Fibroblast of lung (primary cell): ENCODE data around the gene LAPTM4A. TPM values are rescaled to one million over a fixed set of nuclear protein-coding genes. Genes with fewer than 3 reads are reported as not detected.
"Not testable (repeated sequence)": the region's sequence is repeated elsewhere in the genome, so short reads cannot be mapped to it uniquely, and the experiment has no call there.

Experiments used
- DNase-seq, 2 donors: peaks; one replicate each; pipeline versions ENCODE4 v3.0.0 to v3.0.0-alpha.2; 2010; ENCODE audit warnings: low read depth in 2 of 2
- H2AFZ ChIP-seq: 2 replicates; pipeline ENCODE4 v1.5.1; 2012; ENCODE audit warnings: low read length, control low read depth, inconsistent platforms
- H3K27ac ChIP-seq: 2 replicates; pipeline ENCODE4 v1.5.1; 2011; ENCODE audit warnings: low read length, control low read depth; ENCODE audit not compliant: insufficient read depth
- H3K27me3 ChIP-seq: 2 replicates; pipeline ENCODE4 v1.5.1; 2011; ENCODE audit warnings: mild to moderate bottlenecking, low read length; ENCODE audit not compliant: control insufficient read depth, insufficient read depth
- H3K36me3 ChIP-seq: 2 replicates; pipeline ENCODE4 v1.5.1; 2011; ENCODE audit warnings: low read length; ENCODE audit not compliant: control insufficient read depth, insufficient read depth
- H3K4me1 ChIP-seq: 2 replicates; pipeline ENCODE4 v1.5.1; 2011; ENCODE audit warnings: low read length; ENCODE audit not compliant: control insufficient read depth, insufficient read depth; ENCODE audit errors: extremely low read depth
- H3K4me2 ChIP-seq: 2 replicates; pipeline ENCODE4 v1.5.1; 2011; ENCODE audit warnings: low read length, control low read depth; ENCODE audit not compliant: insufficient read depth; ENCODE audit errors: extremely low read depth
- H3K4me3 ChIP-seq, 4 experiments: fragments of 200-600 bp in 1 of 4; sonication (generic) in 1 of 4; replicated peaks in 1 of 4; 2 replicates each; pipeline ENCODE4 v1.5.1; 2011 to 2016; ENCODE audit warnings: low read length in 4 of 4, low read depth in 3 of 4, mild to moderate bottlenecking in 3 of 4, control low read depth in 2 of 4, inconsistent platforms in 1 of 4, mixed read lengths in 1 of 4; ENCODE audit not compliant: insufficient read depth in 1 of 4; ENCODE audit errors: control extremely low read depth in 1 of 4
- H3K79me2 ChIP-seq: 2 replicates; pipeline ENCODE4 v1.5.1; 2012; ENCODE audit warnings: mild to moderate bottlenecking, low read length, inconsistent platforms; ENCODE audit not compliant: control insufficient read depth, insufficient read depth
- H3K9ac ChIP-seq: 2 replicates; pipeline ENCODE4 v1.5.1; 2011; ENCODE audit warnings: mild to moderate bottlenecking, low read length, control low read depth; ENCODE audit not compliant: insufficient read depth
- H3K9me3 ChIP-seq: 2 replicates; pipeline ENCODE4 v1.5.1; 2012; ENCODE audit warnings: low read depth, low read length; ENCODE audit not compliant: control insufficient read depth, insufficient read depth
- H4K20me1 ChIP-seq: 2 replicates; pipeline ENCODE4 v1.5.1; 2011; ENCODE audit warnings: low read length; ENCODE audit not compliant: control insufficient read depth, insufficient read depth; ENCODE audit errors: extremely low read depth
- EZH2 ChIP-seq: IDR thresholded peaks from 2 replicates; pipeline ENCODE4 v1.5.1; 2012; ENCODE audit warnings: low read length, control low read depth, mild to moderate bottlenecking; ENCODE audit errors: missing control alignments
- polyA plus RNA-seq, 2 donors: library from polyadenylated mRNA; depleted of rRNA in 1 of 2; stranded (reverse) in 1 of 2; unstranded in 1 of 2; fragments of >200 nt; gene quantifications; 2 replicates each; pipeline ENCODE4 v1.2.1, GENCODE V29; 2011 to 2012; ENCODE audit warnings: missing spikeins in 1 of 2
- total RNA-seq: library from RNA; depleted of rRNA; stranded (reverse); fragments of >200 nt; gene quantifications from 2 replicates; pipeline ENCODE4 v1.2.1, GENCODE V29; 2014
- TF ChIP-seq, protein P1 (sequence below), 2 donors: IDR thresholded peaks in 1 of 2; conservative IDR thresholded peaks in 1 of 2; 1 replicate in 1 of 2; 2 replicates in 1 of 2; pipeline ENCODE4 v1.5.1; 2011 to 2012; ENCODE audit warnings: low read length in 2 of 2, control low read depth in 1 of 2, inconsistent platforms in 1 of 2, low read depth in 1 of 2, mild to moderate bottlenecking in 1 of 2

Gene LAPTM4A
- total and polyA plus RNA-seq, 2 donors (not counting 1 experiment from before 2014, with no cell fraction given): 193 to 1,101 TPM

GRCh38 chr2:20082812-20083211 is 31.4 kb upstream of the LAPTM4A start:
- not testable (repeated sequence) for H3K27ac ChIP-seq, H3K79me2 ChIP-seq, H3K36me3 ChIP-seq, H3K4me3 ChIP-seq, H3K9me3 ChIP-seq, H3K4me2 ChIP-seq, H4K20me1 ChIP-seq, H3K4me1 ChIP-seq, DNase-seq, H3K9ac ChIP-seq, H3K27me3 ChIP-seq, H2AFZ ChIP-seq

DNA sequence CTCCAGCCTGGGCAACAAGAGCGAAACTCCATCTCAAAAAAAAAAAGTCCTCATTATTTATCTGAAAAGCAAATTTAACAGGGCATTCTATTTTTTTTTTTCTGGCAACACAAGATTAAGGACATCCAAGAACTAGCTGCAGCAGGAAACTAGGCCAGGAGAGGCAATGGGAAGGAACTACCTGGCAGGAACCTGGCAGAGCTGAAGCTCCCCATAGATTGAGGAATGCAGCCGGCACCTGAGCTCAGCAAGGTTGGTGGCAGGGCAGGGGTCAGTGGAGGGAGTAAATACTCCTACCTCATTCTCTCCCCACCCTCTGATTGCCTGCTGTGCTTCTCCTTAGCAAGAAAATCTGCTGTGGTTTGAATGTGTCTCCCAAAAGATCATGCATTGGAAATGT is 30.4 kb upstream of the LAPTM4A start:
- no peaks in the 10 kb centered on the region for H3K4me1 ChIP-seq
- TF ChIP-seq, protein P1, sequence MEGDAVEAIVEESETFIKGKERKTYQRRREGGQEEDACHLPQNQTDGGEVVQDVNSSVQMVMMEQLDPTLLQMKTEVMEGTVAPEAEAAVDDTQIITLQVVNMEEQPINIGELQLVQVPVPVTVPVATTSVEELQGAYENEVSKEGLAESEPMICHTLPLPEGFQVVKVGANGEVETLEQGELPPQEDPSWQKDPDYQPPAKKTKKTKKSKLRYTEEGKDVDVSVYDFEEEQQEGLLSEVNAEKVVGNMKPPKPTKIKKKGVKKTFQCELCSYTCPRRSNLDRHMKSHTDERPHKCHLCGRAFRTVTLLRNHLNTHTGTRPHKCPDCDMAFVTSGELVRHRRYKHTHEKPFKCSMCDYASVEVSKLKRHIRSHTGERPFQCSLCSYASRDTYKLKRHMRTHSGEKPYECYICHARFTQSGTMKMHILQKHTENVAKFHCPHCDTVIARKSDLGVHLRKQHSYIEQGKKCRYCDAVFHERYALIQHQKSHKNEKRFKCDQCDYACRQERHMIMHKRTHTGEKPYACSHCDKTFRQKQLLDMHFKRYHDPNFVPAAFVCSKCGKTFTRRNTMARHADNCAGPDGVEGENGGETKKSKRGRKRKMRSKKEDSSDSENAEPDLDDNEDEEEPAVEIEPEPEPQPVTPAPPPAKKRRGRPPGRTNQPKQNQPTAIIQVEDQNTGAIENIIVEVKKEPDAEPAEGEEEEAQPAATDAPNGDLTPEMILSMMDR (conservative IDR thresholded peaks at IDR 0.05 in 1 of 2, IDR thresholded peaks at IDR 0.05 in 1 of 2; ENCODE audit: low read depth in 1 of 2, low read length in 2 of 2): no peak
- no peak for TF ChIP-seq EZH2
- H2AFZ ChIP-seq: no peak overlapping the region

DNA sequence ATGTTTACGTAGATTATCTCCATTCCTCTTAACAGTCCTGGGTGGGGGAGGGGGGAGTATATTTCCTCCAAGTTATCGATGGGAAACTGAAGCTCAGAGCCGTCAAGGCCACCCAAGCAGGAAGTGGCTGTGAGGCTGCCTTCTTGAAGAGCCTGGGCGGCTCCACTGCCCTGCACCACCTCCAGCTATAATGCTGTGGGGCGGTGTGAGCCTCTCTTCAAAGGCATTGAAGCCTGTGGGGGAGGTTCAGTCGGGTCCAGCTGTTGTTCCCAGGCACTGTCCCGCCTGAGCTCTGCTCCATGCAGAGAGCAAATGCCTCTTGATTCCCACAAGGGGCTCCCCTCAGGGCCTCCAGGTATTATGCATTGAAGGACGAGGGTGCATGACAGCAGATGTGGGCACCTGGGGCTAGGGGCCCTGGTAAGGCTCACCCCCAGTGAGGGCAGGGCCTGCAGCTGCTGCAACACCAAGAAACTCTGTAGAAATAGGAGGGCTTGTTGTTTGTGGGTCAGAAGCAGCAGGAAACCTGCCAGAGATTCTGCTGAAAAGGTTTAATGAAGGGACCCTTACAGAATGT is 29.5 kb upstream of the LAPTM4A start:
- no peak overlapping the region for H3K4me2 ChIP-seq
- TF ChIP-seq, protein P1 (conservative IDR thresholded peaks at IDR 0.05 in 1 of 2, IDR thresholded peaks at IDR 0.05 in 1 of 2; ENCODE audit: low read depth in 1 of 2, low read length in 2 of 2): no peak
- TF ChIP-seq EZH2: no peak
- H3K4me3 ChIP-seq: no peak overlapping the region
- no peaks in the 10 kb centered on the region for H3K4me1 ChIP-seq
- H2AFZ ChIP-seq: no peak overlapping the region
- no peak overlapping the region for H3K27ac ChIP-seq
- no peaks in the 10 kb centered on the region for H3K9me3 ChIP-seq
- no peaks in the 10 kb centered on the region for H3K79me2 ChIP-seq
- H3K27me3 ChIP-seq: peaks cover 2% of the 10 kb centered on the region
- no peaks in the 10 kb centered on the region for H4K20me1 ChIP-seq
- no peak overlapping the region for H3K9ac ChIP-seq
- no peaks in the 10 kb centered on the region for H3K36me3 ChIP-seq
- no peak for DNase-seq

More for the DNA sequence above, 30.4 kb upstream of the LAPTM4A start:
- no peak for DNase-seq
- H3K4me2 ChIP-seq: no peak overlapping the region
- H3K27ac ChIP-seq: no peak overlapping the region
- H3K9me3 ChIP-seq: no peaks in the 10 kb centered on the region
- H3K9ac ChIP-seq: no peak overlapping the region
- H3K27me3 ChIP-seq: peaks cover 2% of the 10 kb centered on the region
- H3K36me3 ChIP-seq: no peaks in the 10 kb centered on the region
- no peaks in the 10 kb centered on the region for H4K20me1 ChIP-seq
- H3K79me2 ChIP-seq: no peaks in the 10 kb centered on the region
- no peak overlapping the region for H3K4me3 ChIP-seq
